Hepatocyte (in vitro differentiated cells): ENCODE data around the gene SCN11A. TPM values are rescaled to one million over a fixed set of nuclear protein-coding genes. Genes with fewer than 3 reads are reported as not detected.

Experiments
- DNase-seq: peaks from one replicate; pipeline ENCODE4 v3.0.0-alpha.2; 2016; ENCODE audit warnings: low spot score
- H2AFZ ChIP-seq: fragments of 200-600 bp; sonication (generic); 2 replicates; pipeline ENCODE4 v1.6.0; 2016; ENCODE audit warnings: antibody characterized with exemption, mild to moderate bottlenecking
- H3K27ac ChIP-seq: fragments of 200-600 bp; sonication (generic); 2 replicates; pipeline ENCODE4 v1.5.1; 2016; ENCODE audit warnings: mild to moderate bottlenecking
- H3K27me3 ChIP-seq: fragments of 200-600 bp; sonication (generic); 2 replicates; pipeline ENCODE4 v1.6.1; 2016
- H3K36me3 ChIP-seq: fragments of 200-600 bp; sonication (generic); replicated peaks from 2 replicates; pipeline ENCODE4 v1.5.1; 2016; ENCODE audit warnings: low read depth; ENCODE audit not compliant: insufficient read depth
- H3K4me1 ChIP-seq: fragments of 200-600 bp; sonication (generic); 2 replicates; pipeline ENCODE4 v1.5.1; 2016; ENCODE audit warnings: mild to moderate bottlenecking, moderate library complexity; ENCODE audit not compliant: insufficient read depth
- H3K4me2 ChIP-seq: fragments of 200-600 bp; sonication (generic); 2 replicates; pipeline ENCODE4 v1.6.0; 2016
- H3K4me3 ChIP-seq: fragments of 200-600 bp; sonication (generic); 2 replicates; pipeline ENCODE4 v1.5.1; 2016; ENCODE audit warnings: mild to moderate bottlenecking
- H3K79me2 ChIP-seq: fragments of 200-600 bp; sonication (generic); 2 replicates; pipeline ENCODE4 v1.6.0; 2017; ENCODE audit warnings: mild to moderate bottlenecking
- H3K9me2 ChIP-seq: fragments of 200-600 bp; sonication (generic); replicated peaks from 2 replicates; pipeline ENCODE4 v1.6.0; 2017; ENCODE audit warnings: mild to moderate bottlenecking; ENCODE audit not compliant: insufficient read depth
- H3K9me3 ChIP-seq: fragments of 200-600 bp; sonication (generic); 2 replicates; pipeline ENCODE4 v1.5.1; 2016; ENCODE audit warnings: low read depth, mild to moderate bottlenecking
- H4K20me1 ChIP-seq: fragments of 200-600 bp; sonication (generic); 2 replicates; pipeline ENCODE4 v1.6.0; 2016; ENCODE audit warnings: mild to moderate bottlenecking; ENCODE audit not compliant: insufficient read depth, poor library complexity, severe bottlenecking
- EZH2 ChIP-seq: fragments of 200-600 bp; sonication (generic); IDR thresholded peaks from 2 replicates; pipeline ENCODE4 v1.6.1; 2016; ENCODE audit warnings: antibody characterized with exemption, mild to moderate bottlenecking, borderline replicate concordance
- EZH2phosphoT487 ChIP-seq: fragments of 200-600 bp; sonication (generic); IDR thresholded peaks from one replicate; pipeline ENCODE4 v1.6.1; 2018; ENCODE audit warnings: antibody characterized with exemption, mild to moderate bottlenecking, low read depth, moderate library complexity; ENCODE audit not compliant: unreplicated experiment, severe bottlenecking
- WGBS: methylation state at CpG from one replicate; pipeline ENCODE4 v1.1.6; 2016; ENCODE audit warnings: low lambda C conversion rate; ENCODE audit errors: missing lambda C conversion rate; 5-methylcytosine and 5-hydroxymethylcytosine counted together
- polyA plus RNA-seq: library from polyadenylated mRNA; unstranded; fragments of >200 nt; fragmentation: Nextera tagmentation; extraction: Ambion mirVana; gene quantifications from 2 replicates; pipeline ENCODE4 v1.2.1, GENCODE V29; 2016
- total RNA-seq: library from RNA; depleted of rRNA; stranded (reverse); fragments of >200 nt; gene quantifications from 2 replicates; pipeline ENCODE4 v1.2.3, GENCODE V29; 2014
- TF ChIP-seq, protein P1 (sequence below): fragments of 200-600 bp; sonication (generic); IDR thresholded peaks from 2 replicates; pipeline ENCODE4 v1.5.1; 2016; ENCODE audit warnings: antibody characterized with exemption, mild to moderate bottlenecking; ENCODE audit not compliant: poor library complexity

The SCN11A gene
- total and polyA plus RNA-seq, 2 experiments from 2014 or later, result 1.9 to 3.7 TPM

DNA sequence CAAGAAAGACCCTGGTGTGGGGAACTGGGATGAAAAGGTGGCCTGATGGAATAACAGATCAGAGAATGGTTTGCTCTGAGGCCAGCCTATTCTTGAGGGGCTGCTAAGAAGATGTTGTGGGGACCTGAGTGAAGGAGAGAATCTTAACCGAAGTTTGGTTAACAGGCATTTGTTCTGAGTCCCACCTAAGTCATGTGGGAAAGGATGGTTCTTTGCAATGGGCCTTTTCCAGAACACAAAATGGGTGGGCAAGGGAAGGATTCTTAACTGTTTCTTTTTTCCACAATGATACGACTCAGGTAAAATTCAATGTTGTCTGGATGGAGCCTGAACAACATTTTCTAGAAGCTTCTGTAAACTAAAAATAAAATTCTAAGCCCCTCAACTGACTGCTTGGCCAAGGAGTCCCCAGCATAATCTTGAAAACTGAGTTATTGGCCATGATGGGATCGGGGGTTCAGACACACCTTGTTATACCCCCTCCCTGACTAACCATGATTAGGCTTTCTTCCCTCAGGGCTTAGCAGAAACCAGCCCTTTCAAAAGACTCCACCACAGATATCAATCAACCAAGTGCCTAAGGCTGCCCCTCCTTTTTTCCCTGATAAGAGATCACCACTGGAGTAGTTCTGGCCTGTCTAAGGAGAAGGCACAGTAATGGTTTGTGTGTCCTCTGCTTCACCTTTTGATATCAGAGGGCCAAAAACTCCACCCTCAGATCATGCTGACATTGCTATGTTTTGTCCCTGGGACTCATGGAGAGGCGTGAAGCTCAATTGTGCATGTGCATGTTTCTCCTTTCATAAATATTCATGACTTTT is 30.1 kb downstream of the SCN11A start:
- H3K4me3 ChIP-seq, result no peak overlapping the region
- no peak overlapping the region for H2AFZ ChIP-seq
- H3K36me3 ChIP-seq, result no peaks in the 10 kb centered on the region
- 71% methylated on average over 4 of the region's 4 CpGs for WGBS
- no peak overlapping the region for H3K4me2 ChIP-seq
- no peaks in the 10 kb centered on the region for H3K9me3 ChIP-seq
- H3K9me2 ChIP-seq, result no peaks in the 10 kb centered on the region
- H3K27me3 ChIP-seq, result no peaks in the 10 kb centered on the region
- DNase-seq, result no peak
- no peaks in the 10 kb centered on the region for H4K20me1 ChIP-seq
- H3K79me2 ChIP-seq, result no peaks in the 10 kb centered on the region
- H3K27ac ChIP-seq, result no peak overlapping the region
- H3K4me1 ChIP-seq, result no peaks in the 10 kb centered on the region
- TF ChIP-seq, protein P1, sequence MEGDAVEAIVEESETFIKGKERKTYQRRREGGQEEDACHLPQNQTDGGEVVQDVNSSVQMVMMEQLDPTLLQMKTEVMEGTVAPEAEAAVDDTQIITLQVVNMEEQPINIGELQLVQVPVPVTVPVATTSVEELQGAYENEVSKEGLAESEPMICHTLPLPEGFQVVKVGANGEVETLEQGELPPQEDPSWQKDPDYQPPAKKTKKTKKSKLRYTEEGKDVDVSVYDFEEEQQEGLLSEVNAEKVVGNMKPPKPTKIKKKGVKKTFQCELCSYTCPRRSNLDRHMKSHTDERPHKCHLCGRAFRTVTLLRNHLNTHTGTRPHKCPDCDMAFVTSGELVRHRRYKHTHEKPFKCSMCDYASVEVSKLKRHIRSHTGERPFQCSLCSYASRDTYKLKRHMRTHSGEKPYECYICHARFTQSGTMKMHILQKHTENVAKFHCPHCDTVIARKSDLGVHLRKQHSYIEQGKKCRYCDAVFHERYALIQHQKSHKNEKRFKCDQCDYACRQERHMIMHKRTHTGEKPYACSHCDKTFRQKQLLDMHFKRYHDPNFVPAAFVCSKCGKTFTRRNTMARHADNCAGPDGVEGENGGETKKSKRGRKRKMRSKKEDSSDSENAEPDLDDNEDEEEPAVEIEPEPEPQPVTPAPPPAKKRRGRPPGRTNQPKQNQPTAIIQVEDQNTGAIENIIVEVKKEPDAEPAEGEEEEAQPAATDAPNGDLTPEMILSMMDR, result no peak
- TF ChIP-seq EZH2 (no peak), EZH2phosphoT487 (no peak)

DNA sequence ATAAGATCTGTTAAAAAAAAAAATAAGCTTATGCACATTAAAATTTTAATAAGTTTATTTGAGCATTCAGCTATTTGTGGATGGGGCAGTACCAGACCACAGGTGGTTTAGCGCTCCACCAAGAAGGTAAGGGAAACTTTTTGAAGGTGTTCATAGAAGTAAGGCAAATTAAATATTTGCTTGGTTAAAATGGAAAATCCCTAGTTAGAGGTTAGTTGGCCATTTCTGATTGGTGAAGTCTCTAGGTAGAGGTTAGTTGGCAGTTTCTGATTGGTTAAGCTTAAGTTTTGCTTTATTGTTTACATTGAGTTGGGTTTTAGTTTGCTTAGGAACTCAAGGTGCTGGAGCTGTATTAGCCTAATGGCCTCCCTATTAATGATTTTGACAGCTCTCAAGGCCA is 30.7 kb downstream of the SCN11A start:
- no peaks in the 10 kb centered on the region for H3K4me1 ChIP-seq
- H3K27me3 ChIP-seq, result no peaks in the 10 kb centered on the region
- H3K36me3 ChIP-seq, result no peaks in the 10 kb centered on the region
- no peaks in the 10 kb centered on the region for H3K9me3 ChIP-seq
- WGBS, result 97% methylated on average over 1 of the region's 1 CpG
- H4K20me1 ChIP-seq, result no peaks in the 10 kb centered on the region
- no peak overlapping the region for H2AFZ ChIP-seq
- no peak overlapping the region for H3K27ac ChIP-seq
- H3K9me2 ChIP-seq, result no peaks in the 10 kb centered on the region
- TF ChIP-seq EZH2phosphoT487 (no peak), EZH2 (no peak)
- TF ChIP-seq, protein P1, result no peak
- H3K4me3 ChIP-seq, result no peak overlapping the region
- no peak overlapping the region for H3K4me2 ChIP-seq
- no peaks in the 10 kb centered on the region for H3K79me2 ChIP-seq
- no peak for DNase-seq

DNA sequence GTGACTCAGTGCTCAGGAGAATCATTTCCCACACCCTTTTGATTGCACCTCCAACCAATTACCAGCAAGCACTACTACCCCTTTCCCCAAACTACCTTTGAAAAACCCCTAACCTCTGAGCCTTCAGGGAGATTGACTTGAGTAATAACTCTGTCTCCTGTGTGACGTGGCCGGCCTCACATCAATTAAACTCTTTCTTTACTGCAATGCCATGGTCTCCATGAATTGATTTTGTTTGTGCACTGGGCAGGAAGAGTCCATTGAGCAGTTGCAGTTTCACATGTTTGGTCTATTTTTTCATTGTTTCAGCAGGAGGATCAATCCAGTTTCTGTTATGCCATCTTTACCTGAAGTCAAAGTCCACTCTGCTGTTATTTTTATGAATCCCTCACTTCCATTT is 32.4 kb downstream of the SCN11A start:
- Histone ChIP-seq H3K9me2 (no peaks in the 10 kb centered on the region), H3K36me3 (no peaks in the 10 kb centered on the region), H3K9me3 (no peaks in the 10 kb centered on the region), H3K27ac (no peak overlapping the region), H4K20me1 (no peaks in the 10 kb centered on the region), H3K27me3 (no peaks in the 10 kb centered on the region), H3K4me1 (no peaks in the 10 kb centered on the region), H3K4me2 (no peak overlapping the region), H3K79me2 (no peaks in the 10 kb centered on the region), H3K4me3 (no peak overlapping the region), H2AFZ (no peak overlapping the region)
- no peak for TF ChIP-seq EZH2
- no peak for TF ChIP-seq EZH2phosphoT487
- TF ChIP-seq, protein P1, result no peak
- DNase-seq, result no peak
- WGBS, result 91% methylated on average over 2 of the region's 2 CpGs
